Hepatocyte (in vitro differentiated cells): ENCODE results near the gene FLYWCH2.

Experiments
- CTCF ChIP-seq: fragments of 200-600 bp; sonication (generic); IDR thresholded peaks from 2 replicates; pipeline ENCODE4 v1.5.1; 2016; ENCODE audit warnings: antibody characterized with exemption, mild to moderate bottlenecking; ENCODE audit not compliant: poor library complexity
- EZH2 ChIP-seq: fragments of 200-600 bp; sonication (generic); IDR thresholded peaks from 2 replicates; pipeline ENCODE4 v1.6.1; 2016; ENCODE audit warnings: antibody characterized with exemption, mild to moderate bottlenecking, borderline replicate concordance
- EZH2phosphoT487 ChIP-seq: fragments of 200-600 bp; sonication (generic); IDR thresholded peaks from one replicate; pipeline ENCODE4 v1.6.1; 2018; ENCODE audit warnings: antibody characterized with exemption, mild to moderate bottlenecking, low read depth, moderate library complexity; ENCODE audit not compliant: unreplicated experiment, severe bottlenecking

DNA sequence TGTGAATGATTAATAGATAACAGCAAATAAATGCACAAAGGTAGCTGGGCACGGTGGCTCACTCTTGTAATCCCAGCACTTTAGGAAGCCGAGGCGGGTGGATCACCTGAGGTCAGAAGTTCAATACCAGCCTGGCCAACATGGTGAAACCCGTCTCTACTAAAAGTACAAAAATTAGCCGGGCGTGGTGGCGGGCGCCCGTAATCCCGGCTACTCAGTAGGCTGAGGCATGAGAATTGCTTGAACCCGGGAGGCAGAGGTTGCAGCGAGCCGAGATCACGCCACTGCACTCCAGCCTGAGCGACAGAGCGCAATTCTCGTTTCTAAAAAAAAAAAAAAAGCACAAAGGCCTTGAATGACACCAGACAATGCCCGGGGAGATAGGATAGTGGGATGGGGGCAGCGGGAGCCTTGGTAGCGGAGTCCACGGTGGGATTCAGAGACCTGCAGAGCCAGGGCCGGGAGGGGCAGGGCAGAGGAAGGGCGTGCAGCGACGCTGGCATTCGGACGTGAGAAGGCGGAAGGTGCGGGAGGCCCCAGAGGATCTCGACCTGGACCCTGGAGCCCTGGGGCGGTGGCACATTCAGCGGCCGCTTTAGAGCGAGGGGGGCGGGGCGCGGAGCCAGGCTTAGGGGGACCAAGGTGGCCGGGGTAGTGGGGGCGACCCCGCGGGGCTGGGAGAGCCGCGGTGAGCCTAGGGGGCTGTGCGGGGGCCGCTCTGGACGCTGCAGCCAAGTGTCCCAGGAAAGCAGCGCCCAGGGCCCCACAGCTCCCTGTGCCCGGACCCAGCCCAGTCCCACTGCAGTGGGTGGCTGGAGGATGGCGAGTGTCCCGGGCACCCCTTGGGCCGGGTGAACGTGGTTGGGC, 999 bp upstream of the FLYWCH2 start:
- TF ChIP-seq CTCF (no peak), EZH2phosphoT487 (no peak), EZH2 (no peak)
